Measurements from ENCODE around the gene GMPPB.

Gene GMPPB

DNA sequence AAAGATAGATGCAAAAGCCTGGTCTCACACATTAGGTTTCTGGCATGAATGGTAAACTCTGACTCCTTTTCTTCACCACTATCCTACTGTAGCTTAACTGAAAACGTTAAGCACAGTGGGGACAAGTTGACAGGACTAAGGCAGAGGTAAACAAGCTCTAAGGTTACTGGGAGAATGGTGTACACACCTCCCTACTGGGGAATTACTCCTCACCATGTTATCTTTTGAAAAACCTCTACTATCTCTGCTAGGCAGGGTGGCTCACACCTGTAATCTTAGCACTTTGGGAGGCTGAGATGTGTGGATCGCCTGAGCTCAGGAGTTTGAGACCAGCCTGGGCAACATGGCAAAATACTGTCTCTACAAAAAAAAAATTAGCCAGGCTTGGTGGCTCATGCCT is 33.4 kb upstream of the GMPPB start:
- no peak overlapping the region for H3K9ac ChIP-seq (ENCODE audit: low read length)
- peaks cover 56% of the 10 kb centered on the region for H3K79me2 ChIP-seq (ENCODE audit: low read length)
- no peaks in the 10 kb centered on the region for H3K36me3 ChIP-seq (replicated peaks; ENCODE audit: low read depth, low read length)
- H3K4me2 ChIP-seq (ENCODE audit: low read length) = no peak overlapping the region
- no peak overlapping the region for H2AFZ ChIP-seq (ENCODE audit: low read depth, low read length)
- no peaks in the 10 kb centered on the region for H3K27me3 ChIP-seq (ENCODE audit: low read depth, low read length)
- H3K4me3 ChIP-seq (ENCODE audit: low read length) = no peak overlapping the region
- no peak for TF ChIP-seq EZH2phosphoT487 (IDR thresholded peaks at IDR 0.05; ENCODE audit: low read depth)
- TF ChIP-seq, protein P1, sequence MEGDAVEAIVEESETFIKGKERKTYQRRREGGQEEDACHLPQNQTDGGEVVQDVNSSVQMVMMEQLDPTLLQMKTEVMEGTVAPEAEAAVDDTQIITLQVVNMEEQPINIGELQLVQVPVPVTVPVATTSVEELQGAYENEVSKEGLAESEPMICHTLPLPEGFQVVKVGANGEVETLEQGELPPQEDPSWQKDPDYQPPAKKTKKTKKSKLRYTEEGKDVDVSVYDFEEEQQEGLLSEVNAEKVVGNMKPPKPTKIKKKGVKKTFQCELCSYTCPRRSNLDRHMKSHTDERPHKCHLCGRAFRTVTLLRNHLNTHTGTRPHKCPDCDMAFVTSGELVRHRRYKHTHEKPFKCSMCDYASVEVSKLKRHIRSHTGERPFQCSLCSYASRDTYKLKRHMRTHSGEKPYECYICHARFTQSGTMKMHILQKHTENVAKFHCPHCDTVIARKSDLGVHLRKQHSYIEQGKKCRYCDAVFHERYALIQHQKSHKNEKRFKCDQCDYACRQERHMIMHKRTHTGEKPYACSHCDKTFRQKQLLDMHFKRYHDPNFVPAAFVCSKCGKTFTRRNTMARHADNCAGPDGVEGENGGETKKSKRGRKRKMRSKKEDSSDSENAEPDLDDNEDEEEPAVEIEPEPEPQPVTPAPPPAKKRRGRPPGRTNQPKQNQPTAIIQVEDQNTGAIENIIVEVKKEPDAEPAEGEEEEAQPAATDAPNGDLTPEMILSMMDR (IDR thresholded peaks at IDR 0.05; ENCODE audit: low read depth, low read length) = no peak
- no peaks in the 10 kb centered on the region for H3K9me3 ChIP-seq (ENCODE audit: insufficient read depth, low read length)
- no peaks in the 10 kb centered on the region for H3K4me1 ChIP-seq (ENCODE audit: low read length)
- no peak overlapping the region for H3K27ac ChIP-seq (ENCODE audit: low read length)
- peaks cover 20% of the 10 kb centered on the region for H4K20me1 ChIP-seq (ENCODE audit: insufficient read depth, low read length)

DNA sequence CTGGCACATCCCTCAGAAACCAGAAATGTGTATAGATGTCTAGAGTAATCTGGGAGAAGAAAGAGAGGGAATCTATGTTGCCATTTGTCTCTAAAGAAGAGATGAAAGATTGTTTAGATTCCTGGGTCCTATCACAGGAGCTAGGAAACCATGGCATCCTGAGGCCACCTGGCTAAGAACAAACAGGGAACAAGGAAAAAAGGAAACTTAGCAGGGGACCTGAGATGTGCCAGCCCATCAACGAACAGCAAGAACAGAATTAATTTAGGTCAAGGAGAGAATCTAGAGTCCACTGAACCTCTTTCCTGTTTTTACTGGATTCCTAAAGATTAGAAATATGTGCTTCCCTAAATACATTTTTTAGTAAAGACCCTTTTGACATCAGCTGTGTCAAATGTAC is 32.3 kb upstream of the GMPPB start:
- peaks cover 51% of the 10 kb centered on the region for H3K79me2 ChIP-seq (ENCODE audit: low read length)
- no peak overlapping the region for H3K4me3 ChIP-seq (ENCODE audit: low read length)
- H4K20me1 ChIP-seq (ENCODE audit: insufficient read depth, low read length) = peaks cover 25% of the 10 kb centered on the region
- no peaks in the 10 kb centered on the region for H3K4me1 ChIP-seq (ENCODE audit: low read length)
- H3K36me3 ChIP-seq (replicated peaks; ENCODE audit: low read depth, low read length) = no peaks in the 10 kb centered on the region
- no peak overlapping the region for H3K9ac ChIP-seq (ENCODE audit: low read length)
- no peaks in the 10 kb centered on the region for H3K27me3 ChIP-seq (ENCODE audit: low read depth, low read length)
- no peak overlapping the region for H3K4me2 ChIP-seq (ENCODE audit: low read length)
- H3K9me3 ChIP-seq (ENCODE audit: insufficient read depth, low read length) = no peaks in the 10 kb centered on the region
- TF ChIP-seq, protein P1 (IDR thresholded peaks at IDR 0.05; ENCODE audit: low read depth, low read length) = no peak
- H3K27ac ChIP-seq (ENCODE audit: low read length) = no peak overlapping the region
- H2AFZ ChIP-seq (ENCODE audit: low read depth, low read length) = no peak overlapping the region

DNA sequence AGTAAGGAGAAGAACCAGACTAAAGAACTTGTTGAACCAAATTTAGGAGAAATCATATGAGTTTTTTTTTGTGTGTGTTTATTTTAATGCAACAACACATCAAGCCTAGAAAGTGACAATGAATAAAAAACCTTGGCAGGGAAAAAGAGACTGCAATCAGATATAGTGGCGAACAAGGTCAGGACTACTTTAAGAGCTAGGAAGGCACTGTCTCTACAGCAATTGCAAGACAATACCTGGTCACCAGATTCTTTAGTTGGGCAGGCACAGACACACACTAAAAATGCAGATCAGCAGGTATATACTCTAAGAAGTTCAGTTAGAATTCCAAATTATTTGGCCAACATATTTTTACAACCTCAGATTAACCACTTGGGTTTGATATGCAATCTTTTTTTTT is 30.8 kb upstream of the GMPPB start:
- TF ChIP-seq, protein P1 (IDR thresholded peaks at IDR 0.05; ENCODE audit: low read depth, low read length) = no peak
- TF ChIP-seq EZH2phosphoT487 (IDR thresholded peaks at IDR 0.05; ENCODE audit: low read depth) = no peak
- Histone ChIP-seq H3K79me2 (ENCODE audit: low read length) (peaks cover 43% of the 10 kb centered on the region), H4K20me1 (ENCODE audit: insufficient read depth, low read length) (peaks cover 26% of the 10 kb centered on the region), H3K9me3 (ENCODE audit: insufficient read depth, low read length) (no peaks in the 10 kb centered on the region), H3K27ac (ENCODE audit: low read length) (no peak overlapping the region), H3K36me3 (replicated peaks; ENCODE audit: low read depth, low read length) (no peaks in the 10 kb centered on the region), H3K4me1 (ENCODE audit: low read length) (no peaks in the 10 kb centered on the region), H3K4me3 (ENCODE audit: low read length) (no peak overlapping the region), H3K9ac (ENCODE audit: low read length) (no peak overlapping the region), H3K4me2 (ENCODE audit: low read length) (no peak overlapping the region), H3K27me3 (ENCODE audit: low read depth, low read length) (no peaks in the 10 kb centered on the region), H2AFZ (ENCODE audit: low read depth, low read length) (no peak overlapping the region)

- H3K79me2 ChIP-seq (ENCODE audit: low read length) = peaks cover 24% of the 10 kb centered on the region
- no peaks in the 10 kb centered on the region for H3K9me3 ChIP-seq (ENCODE audit: insufficient read depth, low read length)
- H3K27me3 ChIP-seq (ENCODE audit: low read depth, low read length) = no peaks in the 10 kb centered on the region
- H3K4me2 ChIP-seq (ENCODE audit: low read length) = no peak overlapping the region
- no peak overlapping the region for H3K4me3 ChIP-seq (ENCODE audit: low read length)
- H3K4me1 ChIP-seq (ENCODE audit: low read length) = no peaks in the 10 kb centered on the region
- H3K27ac ChIP-seq (ENCODE audit: low read length) = no peak overlapping the region
- peaks cover 15% of the 10 kb centered on the region for H4K20me1 ChIP-seq (ENCODE audit: insufficient read depth, low read length)
- TF ChIP-seq, protein P1 (IDR thresholded peaks at IDR 0.05; ENCODE audit: low read depth, low read length) = no peak
- TF ChIP-seq EZH2phosphoT487 (IDR thresholded peaks at IDR 0.05; ENCODE audit: low read depth) = no peak
- no peak overlapping the region for H3K9ac ChIP-seq (ENCODE audit: low read length)
- peaks cover 7% of the 10 kb centered on the region for H3K36me3 ChIP-seq (replicated peaks; ENCODE audit: low read depth, low read length)
- no peak overlapping the region for H2AFZ ChIP-seq (ENCODE audit: low read depth, low read length)
Observed at GRCh38 chr3:49751501-49751900, 27.8 kb upstream of the GMPPB start.

Data from OCI-LY3 (cell line).